ENCODE results near the gene OTUD5.

The OTUD5 gene

GRCh38 chrX:48940404-48940955 is 16.9 kb downstream of the OTUD5 start:
- H3K4me2 ChIP-seq (ENCODE audit: low read length): no peak overlapping the region
- no CpG with 5 or more reads among the region's 2 CpGs for WGBS (ENCODE audit: extremely low coverage, insufficient coverage, insufficient read length)
- no peak overlapping the region for H2BK5ac ChIP-seq (ENCODE audit: low read depth, low read length, poor library complexity)
- no peak overlapping the region for H4K12ac ChIP-seq (ENCODE audit: low read depth, low read length)
- no peak overlapping the region for H3K4me3 ChIP-seq (ENCODE audit: low read depth, low read length)
- H4K91ac ChIP-seq (ENCODE audit: low read depth, low read length): no peak overlapping the region
- H3K79me2 ChIP-seq (ENCODE audit: control insufficient read depth, insufficient read depth, low read length, poor library complexity): no peaks in the 10 kb centered on the region
- no peak overlapping the region for H3K9ac ChIP-seq (ENCODE audit: low read length)
- H3K27me3 ChIP-seq (ENCODE audit: insufficient read depth, low read length): no peaks in the 10 kb centered on the region
- H3K14ac ChIP-seq (ENCODE audit: low read length): no peak overlapping the region
- no peaks in the 10 kb centered on the region for H3K9me3 ChIP-seq (ENCODE audit: insufficient read depth, low read depth, low read length)
- no peak overlapping the region for H3K27ac ChIP-seq (ENCODE audit: low read depth, low read length)
- H2BK12ac ChIP-seq (ENCODE audit: low read length): no peak overlapping the region
- H3K4me1 ChIP-seq (ENCODE audit: control insufficient read depth in 1 of 2, insufficient read depth in 2 of 2, low read length in 2 of 2): peaks cover 0 to 2% of the 10 kb centered on the region in 2 experiments
- DNase-seq: no peak
- H3K36me3 ChIP-seq (ENCODE audit: control insufficient read depth in 1 of 2, insufficient read depth in 2 of 2, low read length in 2 of 2): peaks cover 37 to 47% of the 10 kb centered on the region in 2 experiments
- H3K23ac ChIP-seq (ENCODE audit: low read length): no peak overlapping the region
- H3K18ac ChIP-seq (ENCODE audit: low read length): no peak overlapping the region
- no peak overlapping the region for H2AK5ac ChIP-seq (ENCODE audit: low read length)
- H2AFZ ChIP-seq (ENCODE audit: insufficient read depth, low read length, poor library complexity): no peak overlapping the region
- no peak overlapping the region for H4K8ac ChIP-seq (ENCODE audit: low read depth, low read length)
- H3K4ac ChIP-seq (ENCODE audit: low read depth, low read length): peak overlapping the region; percentile 57
- H3K79me1 ChIP-seq (ENCODE audit: low read length): no peaks in the 10 kb centered on the region
- H2BK120ac ChIP-seq (ENCODE audit: insufficient read depth, low read length, poor library complexity): no peak overlapping the region

- Histone ChIP-seq H3K27me3 (ENCODE audit: insufficient read depth, low read length) (no peaks in the 10 kb centered on the region), H3K4ac (ENCODE audit: low read depth, low read length) (no peak overlapping the region), H4K8ac (ENCODE audit: low read depth, low read length) (no peak overlapping the region), H3K14ac (ENCODE audit: low read length) (no peak overlapping the region), H3K4me2 (ENCODE audit: low read length) (no peak overlapping the region), H3K4me1 (ENCODE audit: control insufficient read depth in 1 of 2, insufficient read depth in 2 of 2, low read length in 2 of 2) (peaks cover 0 to 2% of the 10 kb centered on the region in 2 experiments), H2BK120ac (ENCODE audit: insufficient read depth, low read length, poor library complexity) (no peak overlapping the region), H3K9ac (ENCODE audit: low read length) (no peak overlapping the region), H3K27ac (ENCODE audit: low read depth, low read length) (no peak overlapping the region), H3K4me3 (ENCODE audit: low read depth, low read length) (no peak overlapping the region), H3K23ac (ENCODE audit: low read length) (no peak overlapping the region), H3K79me1 (ENCODE audit: low read length) (no peaks in the 10 kb centered on the region), H4K91ac (ENCODE audit: low read depth, low read length) (no peak overlapping the region), H2AFZ (ENCODE audit: insufficient read depth, low read length, poor library complexity) (no peak overlapping the region), H3K79me2 (ENCODE audit: control insufficient read depth, insufficient read depth, low read length, poor library complexity) (no peaks in the 10 kb centered on the region), H3K9me3 (ENCODE audit: insufficient read depth, low read depth, low read length) (no peaks in the 10 kb centered on the region), H3K36me3 (ENCODE audit: control insufficient read depth in 1 of 2, insufficient read depth in 2 of 2, low read length in 2 of 2) (peaks cover 39 to 53% of the 10 kb centered on the region in 2 experiments), H2BK12ac (ENCODE audit: low read length) (no peak overlapping the region), H3K18ac (ENCODE audit: low read length) (no peak overlapping the region), H2AK5ac (ENCODE audit: low read length) (no peak overlapping the region), H2BK5ac (ENCODE audit: low read depth, low read length, poor library complexity) (no peak overlapping the region), H4K12ac (ENCODE audit: low read depth, low read length) (no peak overlapping the region)
- no peak for DNase-seq
- no CpG with 5 or more reads among the region's 3 CpGs for WGBS (ENCODE audit: extremely low coverage, insufficient coverage, insufficient read length)
Measured at GRCh38 chrX:48939524-48940228, 17.7 kb downstream of the OTUD5 start.

DNA sequence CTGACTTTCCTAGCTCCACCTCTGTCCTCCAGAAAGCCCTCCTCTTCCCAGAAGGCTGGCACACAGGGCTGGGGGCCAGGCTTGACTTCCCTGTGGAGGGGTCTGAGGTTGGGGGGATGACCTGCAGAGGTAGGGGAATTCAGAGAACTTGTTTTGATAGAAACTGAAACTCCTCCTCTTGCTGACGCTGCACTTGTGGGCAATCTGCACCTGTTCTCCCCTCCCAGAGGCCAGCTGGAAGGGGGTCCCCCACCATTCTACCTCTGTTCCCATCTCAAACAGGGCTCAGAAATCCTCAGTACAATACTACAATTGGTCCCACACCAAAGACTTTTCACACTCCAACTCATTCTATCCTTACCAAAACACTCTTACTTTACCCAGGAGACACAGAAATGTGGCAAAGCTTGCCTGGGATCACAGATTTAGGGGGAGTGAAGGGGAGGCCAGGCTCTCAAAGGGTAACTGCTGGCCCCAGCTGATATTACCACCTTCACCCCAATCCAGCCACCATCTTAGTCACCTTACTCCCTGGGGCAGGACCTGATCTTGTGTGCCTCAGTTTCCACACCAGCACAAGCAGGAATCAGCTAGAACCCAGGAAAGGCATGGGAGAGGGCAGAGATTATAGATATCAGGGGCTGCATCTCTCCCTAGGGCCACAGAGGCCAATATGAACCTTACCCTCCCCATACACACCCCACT is 18.5 kb downstream of the OTUD5 start:
- no peak overlapping the region for H4K8ac ChIP-seq (ENCODE audit: low read depth, low read length)
- H4K12ac ChIP-seq (ENCODE audit: low read depth, low read length): no peak overlapping the region
- no peak overlapping the region for H2AK5ac ChIP-seq (ENCODE audit: low read length)
- DNase-seq: no peak
- H3K36me3 ChIP-seq (ENCODE audit: control insufficient read depth in 1 of 2, insufficient read depth in 2 of 2, low read length in 2 of 2): peaks cover 37 to 57% of the 10 kb centered on the region in 2 experiments
- no peak overlapping the region for H2BK5ac ChIP-seq (ENCODE audit: low read depth, low read length, poor library complexity)
- no peak overlapping the region for H2BK12ac ChIP-seq (ENCODE audit: low read length)
- no peak overlapping the region for H3K4ac ChIP-seq (ENCODE audit: low read depth, low read length)
- no peak overlapping the region for H3K18ac ChIP-seq (ENCODE audit: low read length)
- H2BK120ac ChIP-seq (ENCODE audit: insufficient read depth, low read length, poor library complexity): no peak overlapping the region
- no CpG with 5 or more reads among the region's 1 CpG for WGBS (ENCODE audit: extremely low coverage, insufficient coverage, insufficient read length)
- H3K79me2 ChIP-seq (ENCODE audit: control insufficient read depth, insufficient read depth, low read length, poor library complexity): no peaks in the 10 kb centered on the region
- no peak overlapping the region for H3K14ac ChIP-seq (ENCODE audit: low read length)
- no peak overlapping the region for H3K4me3 ChIP-seq (ENCODE audit: low read depth, low read length)
- no peak overlapping the region for H3K9ac ChIP-seq (ENCODE audit: low read length)
- no peak overlapping the region for H2AFZ ChIP-seq (ENCODE audit: insufficient read depth, low read length, poor library complexity)
- H3K23ac ChIP-seq (ENCODE audit: low read length): no peak overlapping the region
- peaks cover 0 to 2% of the 10 kb centered on the region in 2 experiments for H3K4me1 ChIP-seq (ENCODE audit: control insufficient read depth in 1 of 2, insufficient read depth in 2 of 2, low read length in 2 of 2)
- H3K27me3 ChIP-seq (ENCODE audit: insufficient read depth, low read length): no peaks in the 10 kb centered on the region
- H4K91ac ChIP-seq (ENCODE audit: low read depth, low read length): no peak overlapping the region
- no peak overlapping the region for H3K27ac ChIP-seq (ENCODE audit: low read depth, low read length)
- H3K9me3 ChIP-seq (ENCODE audit: insufficient read depth, low read depth, low read length): no peaks in the 10 kb centered on the region
- no peak overlapping the region for H3K4me2 ChIP-seq (ENCODE audit: low read length)
- H3K79me1 ChIP-seq (ENCODE audit: low read length): no peaks in the 10 kb centered on the region

- Histone ChIP-seq H2AK5ac (ENCODE audit: low read length) (no peak overlapping the region), H2AFZ (ENCODE audit: insufficient read depth, low read length, poor library complexity) (no peak overlapping the region), H3K79me1 (ENCODE audit: low read length) (no peaks in the 10 kb centered on the region), H3K36me3 (ENCODE audit: control insufficient read depth in 1 of 2, insufficient read depth in 2 of 2, low read length in 2 of 2) (peaks cover 39 to 51% of the 10 kb centered on the region in 2 experiments), H2BK120ac (ENCODE audit: insufficient read depth, low read length, poor library complexity) (no peak overlapping the region), H2BK12ac (ENCODE audit: low read length) (no peak overlapping the region), H3K9ac (ENCODE audit: low read length) (no peak overlapping the region), H3K27me3 (ENCODE audit: insufficient read depth, low read length) (no peaks in the 10 kb centered on the region), H3K79me2 (ENCODE audit: control insufficient read depth, insufficient read depth, low read length, poor library complexity) (no peaks in the 10 kb centered on the region), H3K14ac (ENCODE audit: low read length) (no peak overlapping the region), H3K4me3 (ENCODE audit: low read depth, low read length) (no peak overlapping the region), H4K8ac (ENCODE audit: low read depth, low read length) (no peak overlapping the region), H2BK5ac (ENCODE audit: low read depth, low read length, poor library complexity) (no peak overlapping the region), H3K27ac (ENCODE audit: low read depth, low read length) (no peak overlapping the region), H4K12ac (ENCODE audit: low read depth, low read length) (no peak overlapping the region), H3K4me2 (ENCODE audit: low read length) (no peak overlapping the region), H4K91ac (ENCODE audit: low read depth, low read length) (no peak overlapping the region), H3K23ac (ENCODE audit: low read length) (no peak overlapping the region), H3K4me1 (ENCODE audit: control insufficient read depth in 1 of 2, insufficient read depth in 2 of 2, low read length in 2 of 2) (peaks cover 0 to 2% of the 10 kb centered on the region in 2 experiments), H3K4ac (ENCODE audit: low read depth, low read length) (no peak overlapping the region), H3K18ac (ENCODE audit: low read length) (no peak overlapping the region), H3K9me3 (ENCODE audit: insufficient read depth, low read depth, low read length) (no peaks in the 10 kb centered on the region)
- DNase-seq: peak in 1 of 2 donors; percentile 21
- WGBS (ENCODE audit: extremely low coverage, insufficient coverage, insufficient read length): no CpG with 5 or more reads among the region's 9 CpGs
Measured at GRCh38 chrX:48937054-48937907, 20.1 kb downstream of the OTUD5 start.

Measured in trophoblast cell (in vitro differentiated cells and primary cell).